Measurements from ENCODE around the gene MAEL. TPM values are rescaled to one million over a fixed set of nuclear protein-coding genes. Genes with fewer than 3 reads are reported as not detected.

The MAEL gene
- total and polyA plus RNA-seq, 2 donors (not counting 1 experiment from before 2014, with no cell fraction given): 0.04 TPM; not detected in 1

- Mint-ChIP-seq H3K4me1 (peaks cover 20% of the 10 kb centered on the region), H3K4me3 (peak within 1 kb of the TSS; percentile 90), H3K27ac (peak within 1 kb of the TSS; percentile 27), H3K9me3 (ENCODE audit: insufficient read depth) (no peaks in the 10 kb centered on the region), H3K27me3 (peaks cover 36% of the 10 kb centered on the region)
- WGBS (ENCODE audit: insufficient coverage): under 1% methylated on average over 93 of the region's 97 CpGs
- H3K27me3 ChIP-seq (replicated peaks in 1 of 4; ENCODE audit: control extremely low read depth in 1 of 4, control insufficient read depth in 3 of 4, insufficient read depth in 4 of 4, low read length in 3 of 4): peaks cover 0 to 41% (median 32%) of the 10 kb centered on the region in 4 experiments
- intact Hi-C loops (cut with micrococcal nuclease): loop anchor here (2.0 to 5.0 kb wide), 2 partner anchors 65 to 82 kb away; no protein-coding TSS in a partner anchor
- peak within 1 kb of the TSS; percentile 86 for H2AFZ ChIP-seq (ENCODE audit: insufficient read depth, low read depth, low read length, poor library complexity, severe bottlenecking)
- peak within 1 kb of the TSS; percentile 94 for H3K4me2 ChIP-seq (replicated peaks; ENCODE audit: low read depth, low read length, poor library complexity, severe bottlenecking)
- no peaks in the 10 kb centered on the region for H3K79me2 ChIP-seq (ENCODE audit: control insufficient read depth, insufficient read depth, low read length)
- ATAC-seq (ENCODE audit: low read depth): peak; percentile 87
- peak within 1 kb of the TSS; percentile 21 to 71 (median 61) for H3K4me3 ChIP-seq (ENCODE audit: control extremely low read depth in 1 of 5, extremely low read depth in 1 of 5, insufficient read depth in 1 of 5, low read depth in 2 of 5, low read length in 4 of 5)
- TF ChIP-seq CTCF (IDR thresholded peaks at IDR 0.05): no peak
- TF ChIP-seq EZH2 (IDR thresholded peaks at IDR 0.05; ENCODE audit: borderline replicate concordance, insufficient read depth, low read depth, low read length, poor library complexity, severe bottlenecking): no peak
- H3K4me1 ChIP-seq (ENCODE audit: control insufficient read depth in 2 of 2, insufficient read depth in 2 of 2, low read length in 2 of 2): peaks cover 18 to 20% of the 10 kb centered on the region in 2 donors
- no peaks in the 10 kb centered on the region for H3K36me3 ChIP-seq (replicated peaks in 1 of 2; ENCODE audit: control extremely low read depth in 1 of 2, control insufficient read depth in 1 of 2, extremely low read depth in 1 of 2, insufficient read depth in 2 of 2, low read length in 1 of 2)
- ChIA-PET POLR2A (no interaction called here), CTCF (interaction anchor here (3.3 kb wide), 1 partner anchor 83 kb away, joined by 15 read pairs; no protein-coding TSS in a partner anchor)
- no peaks in the 10 kb centered on the region for H4K20me1 ChIP-seq (ENCODE audit: control insufficient read depth, insufficient read depth, low read length, poor library complexity, severe bottlenecking)
- H3K9ac ChIP-seq (ENCODE audit: low read length): peak within 1 kb of the TSS; percentile 73
- no peak within 1 kb of the TSS for H3K27ac ChIP-seq (ENCODE audit: low read length in 2 of 2)
- DNase-seq: peak; percentile 68
- no peaks in the 10 kb centered on the region for H3K9me3 ChIP-seq (ENCODE audit: control extremely low read depth in 1 of 3, control insufficient read depth in 2 of 3, insufficient read depth in 1 of 3, low read length in 2 of 3)
These were observed 13.5 kb upstream of the MAEL start, which contains the start of gene ILDR2 for GRCh38 chr1:166975361-166976129. ILDR2 (minus strand) TSS chr1:166975540; CDS start chr1:166975268, 272 bp downstream.

GRCh38 chr1:166977951-166978350, 11.1 kb upstream of the MAEL start:
- no peak for DNase-seq
- no peak overlapping the region for H2AFZ ChIP-seq (ENCODE audit: insufficient read depth, low read depth, low read length, poor library complexity, severe bottlenecking)
- H3K36me3 ChIP-seq (replicated peaks in 1 of 2; ENCODE audit: control extremely low read depth in 1 of 2, control insufficient read depth in 1 of 2, extremely low read depth in 1 of 2, insufficient read depth in 2 of 2, low read length in 1 of 2): no peaks in the 10 kb centered on the region
- ChIA-PET CTCF (interaction anchor here (0.8 to 1.1 kb wide), 3 partner anchors 22 to 81 kb away, joined by 3 read pairs; no protein-coding TSS in a partner anchor), POLR2A (no interaction called here)
- no peak overlapping the region for H3K4me3 Mint-ChIP-seq
- H3K4me1 ChIP-seq (ENCODE audit: control insufficient read depth in 2 of 2, insufficient read depth in 2 of 2, low read length in 2 of 2): peaks cover 16 to 20% of the 10 kb centered on the region in 2 donors
- H3K27me3 Mint-ChIP-seq: peaks cover 22% of the 10 kb centered on the region
- no peak overlapping the region for H3K27ac ChIP-seq (ENCODE audit: low read length in 2 of 2)
- H3K9me3 Mint-ChIP-seq (ENCODE audit: insufficient read depth): no peaks in the 10 kb centered on the region
- no peak for ATAC-seq (ENCODE audit: low read depth)
- H3K4me2 ChIP-seq (replicated peaks; ENCODE audit: low read depth, low read length, poor library complexity, severe bottlenecking): no peak overlapping the region
- H3K79me2 ChIP-seq (ENCODE audit: control insufficient read depth, insufficient read depth, low read length): no peaks in the 10 kb centered on the region
- peaks cover 19% of the 10 kb centered on the region for H3K4me1 Mint-ChIP-seq
- no peak for TF ChIP-seq CTCF (IDR thresholded peaks at IDR 0.05)
- no peak for TF ChIP-seq EZH2 (IDR thresholded peaks at IDR 0.05; ENCODE audit: borderline replicate concordance, insufficient read depth, low read depth, low read length, poor library complexity, severe bottlenecking)
- 100% methylated on average over 2 of the region's 2 CpGs for WGBS (ENCODE audit: insufficient coverage)
- no peaks in the 10 kb centered on the region for H4K20me1 ChIP-seq (ENCODE audit: control insufficient read depth, insufficient read depth, low read length, poor library complexity, severe bottlenecking)
- H3K9ac ChIP-seq (ENCODE audit: low read length): no peak overlapping the region
- H3K4me3 ChIP-seq (ENCODE audit: control extremely low read depth in 1 of 5, extremely low read depth in 1 of 5, insufficient read depth in 1 of 5, low read depth in 2 of 5, low read length in 4 of 5): no peak overlapping the region
- intact Hi-C loops (cut with micrococcal nuclease): loop anchor here (5.0 kb wide), 1 partner anchor 79 kb away; no protein-coding TSS in a partner anchor
- no peaks in the 10 kb centered on the region for H3K9me3 ChIP-seq (ENCODE audit: control extremely low read depth in 1 of 3, control insufficient read depth in 2 of 3, insufficient read depth in 1 of 3, low read length in 2 of 3)
- no peak overlapping the region for H3K27ac Mint-ChIP-seq
- peaks cover 0 to 22% (median 20%) of the 10 kb centered on the region in 4 experiments for H3K27me3 ChIP-seq (replicated peaks in 1 of 4; ENCODE audit: control extremely low read depth in 1 of 4, control insufficient read depth in 3 of 4, insufficient read depth in 4 of 4, low read length in 3 of 4)

All from B cell (primary cell).